Stimulated activated CD4-positive, alpha-beta T cell treated with anti-CD3 and anti-CD28 coated beads, Interleukin-4, amount 100 ng/mL, for 1 hour (primary cell): ENCODE measurements around the gene MEIS1.

Source experiments
- DNase-seq: peaks from one replicate; pipeline ENCODE4 v3.0.0-alpha.2; 2020

The MEIS1 gene

DNA sequence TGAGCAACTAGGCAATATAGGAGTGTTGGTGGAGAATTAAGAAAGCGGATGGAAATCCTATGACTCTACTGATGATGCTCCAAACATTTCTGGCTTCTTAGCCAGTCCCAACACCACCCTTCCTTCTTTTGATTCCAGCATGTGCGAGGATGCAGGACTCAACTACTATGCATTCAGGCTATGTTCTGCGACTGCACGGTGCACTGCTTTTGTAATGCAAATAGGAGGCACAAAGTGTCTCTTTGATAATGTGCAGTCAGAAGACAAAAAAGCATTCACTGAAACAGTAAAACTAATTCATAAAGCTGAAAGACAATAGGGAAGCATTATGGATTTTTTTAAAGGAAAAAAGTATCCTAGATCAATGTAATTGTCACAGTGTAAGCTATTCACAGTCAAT is 106.7 kb downstream of the MEIS1 start:
- DNase-seq: no peak

DNA sequence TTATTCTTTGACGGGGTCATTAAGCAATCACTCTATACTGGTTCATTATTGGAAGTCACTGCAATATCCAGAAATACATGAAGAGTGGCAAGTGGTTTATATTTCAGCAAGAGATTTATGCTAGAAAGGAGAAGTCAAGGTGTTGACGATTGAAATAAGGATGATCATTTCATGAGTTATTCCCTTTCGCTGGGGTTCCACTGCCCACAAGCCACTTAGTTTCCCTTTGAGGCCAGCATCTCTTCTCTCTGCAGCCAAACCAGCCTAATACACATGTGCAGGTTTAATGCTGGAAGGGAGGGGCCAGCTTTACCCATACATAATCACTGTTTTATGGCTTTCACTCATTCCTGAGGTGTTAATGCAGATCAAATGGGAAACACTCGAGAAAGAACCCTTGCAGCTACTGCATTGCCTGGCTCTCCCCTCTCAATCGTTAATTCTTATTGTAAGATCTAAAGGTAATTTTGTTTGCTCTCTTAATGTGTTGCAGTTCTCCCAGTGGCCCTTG is 108.4 kb downstream of the MEIS1 start:
- no peak for DNase-seq

GRCh38 chr2:66544258-66544657 is 109.3 kb downstream of the MEIS1 start:
- DNase-seq: no peak

GRCh38 chr2:66545258-66545657 is 110.3 kb downstream of the MEIS1 start:
- no peak for DNase-seq

DNA sequence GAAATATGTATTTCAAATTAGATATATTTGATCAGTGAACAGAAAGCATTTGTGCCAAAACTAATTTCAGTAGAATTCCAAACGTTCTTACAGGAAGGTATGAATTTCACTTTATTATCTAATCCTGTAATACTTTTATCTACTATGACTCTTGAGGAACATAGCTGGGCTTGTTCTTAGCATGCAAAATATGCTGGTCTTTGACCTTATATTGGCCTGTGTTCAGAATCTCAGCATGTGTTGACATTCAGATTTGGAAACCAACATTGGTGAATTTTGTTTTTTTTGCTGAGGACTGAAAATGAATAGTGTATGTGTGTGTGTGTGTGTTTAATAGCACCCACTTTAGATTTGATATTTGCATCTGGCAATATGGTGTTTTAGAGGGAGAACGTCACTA is 112.2 kb downstream of the MEIS1 start:
- DNase-seq: no peak

DNA sequence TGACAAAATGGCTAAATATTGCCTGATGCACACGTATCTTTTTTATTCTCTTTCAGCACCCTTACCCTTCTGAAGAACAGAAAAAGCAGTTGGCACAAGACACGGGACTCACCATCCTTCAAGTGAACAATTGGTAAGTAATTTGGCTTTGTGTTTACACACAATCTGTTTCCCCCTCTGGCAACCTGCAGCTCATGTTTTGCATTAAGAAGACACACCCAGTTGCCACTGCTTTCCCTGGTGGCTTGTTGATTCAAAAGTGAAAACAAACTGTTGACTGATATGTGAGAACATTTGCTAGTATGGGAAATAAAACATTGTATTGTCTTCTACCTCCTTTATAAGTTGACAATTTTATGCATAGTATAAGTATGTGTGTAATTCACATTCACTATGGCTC is 113.0 kb downstream of the MEIS1 start:
- DNase-seq: no peak

- DNase-seq: no peak
Measured at GRCh38 chr2:66548422-66548821, 113.5 kb downstream of the MEIS1 start.

- DNase-seq: no peak
Measured at GRCh38 chr2:66550826-66551225, 115.9 kb downstream of the MEIS1 start.

- no peak for DNase-seq
Measured at GRCh38 chr2:66553370-66553769, 118.4 kb downstream of the MEIS1 start.

DNA sequence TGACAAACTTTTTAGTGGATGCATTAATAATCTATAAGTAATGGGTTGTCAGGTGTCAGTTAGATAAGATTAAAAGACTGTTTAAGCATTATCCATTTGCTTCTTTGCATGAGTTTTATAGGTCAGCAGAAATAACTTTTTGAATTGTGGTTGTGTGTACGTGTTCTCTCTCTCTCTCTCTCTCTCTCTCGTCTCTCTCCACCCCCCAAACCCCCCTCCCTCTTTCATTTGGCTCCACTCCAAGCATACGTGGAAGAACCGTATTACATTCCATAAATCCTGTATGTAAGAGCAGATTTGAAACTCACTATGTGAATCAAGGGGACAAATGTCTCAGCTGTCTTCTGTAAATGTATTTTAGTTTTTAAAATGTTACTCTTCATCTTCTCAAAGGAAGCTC is 120.2 kb downstream of the MEIS1 start:
- no peak for DNase-seq

DNA sequence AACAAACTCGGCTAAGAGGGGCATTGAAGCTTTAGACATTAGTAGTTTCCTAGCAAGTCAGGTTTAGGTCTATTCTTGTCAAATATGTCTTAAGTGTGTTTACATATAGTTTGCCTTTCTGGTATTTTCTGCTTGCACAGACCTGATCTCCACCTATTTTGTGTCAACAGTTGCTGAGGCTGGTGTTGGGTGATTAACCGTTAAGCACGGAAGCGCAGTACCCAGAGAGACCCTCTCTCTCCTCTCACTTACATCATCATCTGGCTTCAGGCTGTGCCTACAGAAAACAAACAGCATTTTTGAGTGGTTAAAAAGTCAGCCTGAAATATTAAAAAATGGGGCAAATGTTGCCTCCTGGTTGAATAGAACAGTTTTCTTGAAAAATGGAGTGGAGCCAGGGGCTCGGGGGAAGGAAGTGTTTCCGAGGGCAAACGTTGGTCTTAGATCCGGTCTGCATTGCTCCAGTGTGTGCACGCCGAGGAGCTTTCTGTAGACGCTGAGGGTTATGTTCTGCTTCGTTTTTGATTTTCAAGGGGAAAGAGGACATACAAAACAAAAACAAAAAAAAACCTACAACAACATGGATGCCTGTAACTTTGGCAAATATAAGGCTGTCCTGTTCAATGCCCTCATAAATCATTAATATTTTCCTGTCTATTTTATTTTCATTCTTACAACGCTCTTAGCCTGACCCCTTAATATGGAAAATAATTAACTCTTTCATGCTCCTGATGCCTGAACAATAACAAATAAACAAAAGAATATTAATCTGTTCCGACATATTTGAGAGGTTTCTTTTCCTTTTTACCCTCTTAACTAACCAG is 120.8 kb downstream of the MEIS1 start:
- no peak for DNase-seq

DNA sequence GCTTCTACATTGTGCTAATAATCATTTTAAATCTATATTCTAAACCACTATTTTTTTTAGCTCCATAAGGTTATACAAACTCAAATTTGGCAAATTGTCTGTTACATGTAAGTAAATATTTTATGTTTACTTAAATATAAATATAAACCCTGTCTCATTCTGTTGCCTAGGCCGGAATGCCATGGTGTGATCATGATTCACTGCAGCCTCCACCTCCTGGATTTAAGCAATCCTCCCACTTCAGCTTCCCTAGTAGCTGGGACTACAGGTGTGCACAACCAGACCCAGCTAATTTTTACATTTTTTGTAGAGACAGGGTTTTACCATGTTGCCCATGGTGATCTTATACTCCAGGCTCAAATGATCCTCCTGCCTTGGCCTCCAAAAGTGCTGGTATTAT is 124.7 kb downstream of the MEIS1 start:
- no peak for DNase-seq

DNA sequence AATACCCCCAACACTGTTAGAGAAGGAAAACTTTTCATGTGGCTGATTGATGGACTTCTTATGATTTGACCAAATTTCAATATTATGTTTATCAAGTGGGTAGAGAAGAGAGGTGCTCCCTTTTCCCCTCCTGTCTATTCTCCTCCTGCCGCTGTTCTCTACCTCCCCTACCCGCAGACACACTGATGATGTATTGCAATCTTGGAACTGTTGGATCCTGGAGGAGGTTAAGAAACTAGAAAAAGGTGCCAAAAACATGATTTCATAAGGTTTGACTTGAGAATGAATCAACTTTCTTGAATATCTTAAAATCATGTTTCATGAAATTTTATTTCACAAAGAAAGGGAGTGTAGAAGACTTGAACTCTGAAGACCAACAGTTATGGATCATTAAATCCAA is 125.8 kb downstream of the MEIS1 start:
- DNase-seq: no peak

GRCh38 chr2:66561645-66562303 is 126.8 kb downstream of the MEIS1 start:
- no peak for DNase-seq

DNA sequence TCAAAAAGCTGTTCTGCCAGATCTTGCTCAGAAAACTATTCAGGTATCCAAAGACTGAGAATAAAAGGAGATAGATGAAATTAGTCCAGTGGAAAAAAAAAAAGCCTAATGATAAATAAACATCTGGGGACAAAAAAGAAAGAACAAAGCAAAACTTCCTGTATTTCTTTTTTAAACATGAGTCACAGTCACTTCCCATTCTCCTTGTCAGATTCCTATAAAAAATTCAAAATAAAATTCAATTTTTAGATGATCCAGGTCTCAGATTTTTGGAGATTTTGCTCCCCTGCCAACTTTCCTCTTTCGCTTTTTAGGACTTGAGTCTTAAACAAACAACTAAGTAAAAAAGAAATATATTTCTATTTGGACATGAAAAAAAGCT is 127.4 kb downstream of the MEIS1 start:
- DNase-seq: no peak

- no peak for DNase-seq
Measured at GRCh38 chr2:66563473-66563872, 128.5 kb downstream of the MEIS1 start.

DNA sequence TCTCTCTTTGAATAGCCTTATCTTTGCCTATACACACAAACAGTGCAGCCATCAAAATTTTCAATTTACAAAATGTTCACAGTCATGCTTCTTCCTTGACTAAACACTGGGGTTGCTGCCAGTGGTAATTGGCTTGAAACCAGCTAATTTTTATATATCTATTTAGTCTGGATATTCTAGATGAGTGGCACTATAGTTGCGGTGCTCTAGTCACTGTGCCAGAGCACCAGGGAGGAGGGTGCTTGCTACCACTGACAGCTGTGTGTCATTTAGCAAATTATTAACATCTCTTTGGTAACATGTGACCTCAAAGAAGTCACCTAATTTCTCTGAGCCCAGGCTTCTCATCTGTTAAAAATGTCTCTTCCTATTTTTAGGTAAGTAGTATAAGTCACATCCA is 130.4 kb downstream of the MEIS1 start:
- DNase-seq: no peak

- no peak for DNase-seq
Measured at GRCh38 chr2:66566726-66567399, 131.9 kb downstream of the MEIS1 start.

DNA sequence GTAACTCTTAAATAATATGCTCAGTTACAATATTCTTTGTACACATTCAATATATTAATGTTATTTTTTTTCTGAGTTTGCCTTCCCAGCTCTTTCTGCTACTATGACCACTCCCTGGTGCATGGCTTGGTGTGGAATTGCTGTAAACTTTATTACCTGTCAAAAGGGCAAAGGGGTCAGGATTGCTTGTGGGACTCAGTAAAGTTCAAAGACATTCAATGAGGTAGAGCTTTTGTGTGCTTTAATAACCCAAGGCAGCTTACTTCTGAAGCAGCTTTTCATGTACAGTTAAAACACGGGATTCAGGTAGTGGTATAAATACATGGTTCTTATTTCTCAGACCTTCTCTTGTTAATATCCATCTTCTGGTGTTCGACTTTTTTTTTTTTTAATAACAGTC is 132.8 kb downstream of the MEIS1 start:
- DNase-seq: no peak

DNA sequence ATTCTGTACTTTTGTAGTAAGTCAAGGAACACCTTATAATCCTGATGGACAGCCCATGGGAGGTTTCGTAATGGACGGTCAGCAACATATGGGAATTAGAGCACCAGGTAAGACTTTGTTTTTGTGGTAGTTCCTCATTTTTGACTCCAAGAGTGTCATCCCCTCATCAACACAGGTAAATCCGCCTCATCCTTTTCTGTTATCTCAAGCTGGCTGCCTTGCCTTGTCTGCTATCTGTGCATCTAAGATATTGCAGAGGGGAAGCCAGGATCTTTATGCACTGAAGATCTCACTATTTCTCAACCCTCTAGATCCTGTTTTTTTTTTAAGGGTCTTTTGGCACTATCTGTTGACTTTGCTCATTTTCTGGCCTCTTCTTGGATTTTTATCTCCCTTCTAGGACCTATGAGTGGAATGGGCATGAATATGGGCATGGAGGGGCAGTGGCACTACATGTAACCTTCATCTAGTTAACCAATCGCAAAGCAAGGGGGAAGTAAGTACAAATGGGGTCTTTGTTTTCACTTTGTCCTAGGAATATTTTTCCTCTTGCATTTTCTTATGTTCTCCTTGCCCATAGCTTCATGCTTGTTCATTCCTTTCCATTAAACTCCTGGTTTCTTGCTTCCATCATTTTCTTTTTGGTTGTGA is 133.8 kb downstream of the MEIS1 start:
- no peak for DNase-seq

DNA sequence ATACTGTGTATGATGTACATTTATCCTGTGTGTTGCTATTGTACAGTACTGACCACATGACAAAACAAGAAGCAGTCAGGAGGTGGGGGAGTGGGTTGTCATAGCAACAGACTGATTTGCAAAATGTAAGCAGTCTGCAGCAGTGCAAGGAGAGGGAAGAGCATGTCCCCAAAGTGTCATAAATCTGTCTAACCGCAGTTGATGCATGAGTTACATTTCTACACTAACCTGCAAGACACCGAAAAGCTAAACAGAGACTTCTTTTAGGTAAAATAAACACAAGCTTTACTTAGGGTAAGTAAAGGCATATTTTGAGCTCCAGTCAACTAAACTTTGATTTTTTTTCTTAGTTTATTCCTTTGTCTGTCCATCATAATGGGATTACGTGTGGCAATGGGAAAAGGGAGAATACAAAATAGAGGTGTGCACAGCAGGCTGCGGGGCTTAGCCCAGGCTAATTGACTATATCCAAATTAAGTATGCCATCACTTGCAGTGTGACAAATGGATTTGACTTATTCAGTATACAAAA is 134.5 kb downstream of the MEIS1 start:
- DNase-seq: no peak

DNA sequence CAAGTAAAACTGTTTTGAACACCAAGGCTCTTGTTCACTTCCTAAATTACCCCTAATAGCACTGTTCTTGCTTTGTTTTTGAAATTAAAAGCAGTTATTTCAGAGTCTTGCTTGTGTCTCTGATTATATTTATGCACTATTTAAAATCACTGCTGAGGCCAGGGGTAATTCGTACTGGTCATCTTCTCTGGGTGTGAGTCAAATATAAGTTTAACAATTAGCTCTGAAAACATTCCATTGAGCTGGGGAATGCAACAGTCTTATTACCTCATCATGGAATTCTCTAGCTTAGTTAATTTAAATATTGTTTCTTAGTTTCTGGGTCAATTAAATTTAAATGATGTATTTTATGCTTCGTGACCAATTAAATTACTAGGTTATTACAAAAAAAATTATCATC is 135.0 kb downstream of the MEIS1 start:
- no peak for DNase-seq

DNA sequence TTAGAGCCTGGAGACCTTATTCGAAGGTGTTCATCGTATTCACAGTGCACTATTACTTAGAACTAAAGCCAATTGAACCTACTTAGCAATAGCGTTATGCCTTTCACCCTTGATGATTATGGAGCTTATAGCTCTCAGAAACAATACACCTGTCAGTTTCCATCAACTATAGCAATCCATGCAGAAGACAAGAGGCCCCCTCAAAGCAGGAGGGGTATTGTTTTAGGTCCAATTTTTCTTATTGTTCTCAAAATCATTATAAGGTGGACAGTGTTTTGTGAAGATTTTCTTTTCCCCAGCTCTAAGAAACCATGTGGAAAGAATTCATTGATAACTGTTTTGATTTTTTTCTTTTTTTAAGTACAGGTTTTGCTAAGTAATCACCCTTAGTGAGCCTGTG is 135.5 kb downstream of the MEIS1 start:
- DNase-seq: no peak
